ENCODE results near the gene ADO. TPM values are rescaled to one million over a fixed set of nuclear protein-coding genes. Genes with fewer than 3 reads are reported as not detected.

ADO gene
- total and polyA plus RNA-seq, 2 of the 13 experiments (the other 11 are each of a cell fraction or from before 2014, with no cell fraction given): 8.9 to 15.9 TPM

GRCh38 chr10:62817766-62818425 lies 13.4 kb downstream of the ADO start (continued):
- TF ChIP-seq SP4 (CRISPR knock-in tag; IDR thresholded peaks at IDR 0.05) (peak; percentile 29; the same call in 1 of the 2 replicates), ZNF451 (CRISPR knock-in tag; IDR thresholded peaks at IDR 0.05) (no peak), KDM5B (CRISPR knock-in tag; IDR thresholded peaks at IDR 0.05; ENCODE audit: borderline replicate concordance) (0 out of 2 replicates have a peak, but pooled peaks have one; percentile 42), IRF2 (CRISPR knock-in tag; IDR thresholded peaks at IDR 0.05) (peak; percentile 47; the same call in 1 of the 2 replicates), MED8 (CRISPR knock-in tag; IDR thresholded peaks at IDR 0.05; ENCODE audit: insufficient replicate concordance) (no peak), ZNF598 (CRISPR knock-in tag; IDR thresholded peaks at IDR 0.05; ENCODE audit: borderline replicate concordance) (no peak), ATRX (CRISPR knock-in tag; IDR thresholded peaks at IDR 0.05; ENCODE audit: borderline replicate concordance) (no peak), ELF1 (CRISPR knock-in tag; IDR thresholded peaks at IDR 0.05) (no peak), ZBED4 (CRISPR knock-in tag; IDR thresholded peaks at IDR 0.05; ENCODE audit: borderline replicate concordance) (peak; percentile 87), ZNF460 (CRISPR knock-in tag; IDR thresholded peaks at IDR 0.05; ENCODE audit: borderline replicate concordance) (no peak), PREB (CRISPR knock-in tag; IDR thresholded peaks at IDR 0.05) (no peak), TEF (CRISPR knock-in tag; IDR thresholded peaks at IDR 0.05) (no peak), ZNF205 (CRISPR knock-in tag; IDR thresholded peaks at IDR 0.05) (peak; percentile 43; the same call in 1 of the 2 replicates), HNF4A (CRISPR knock-in tag; IDR thresholded peaks at IDR 0.05) (no peak), JUND (CRISPR knock-in tag; IDR thresholded peaks at IDR 0.05) (peak; percentile 49; the same call in 1 of the 2 replicates), HDAC1 (CRISPR knock-in tag; IDR thresholded peaks at IDR 0.05) (peak; percentile 38; the same call in 1 of the 2 replicates), SPEN (CRISPR knock-in tag; IDR thresholded peaks at IDR 0.05; ENCODE audit: low read depth) (peak; percentile 60; the same call in 1 of the 2 replicates), MED1 (CRISPR knock-in tag; IDR thresholded peaks at IDR 0.05) (0 out of 2 replicates have a peak, but pooled peaks have one; percentile 31), ZNF777 (CRISPR knock-in tag; IDR thresholded peaks at IDR 0.05) (0 out of 2 replicates have a peak, but pooled peaks have one; percentile 28)
- TF ChIP-seq, protein P1, sequence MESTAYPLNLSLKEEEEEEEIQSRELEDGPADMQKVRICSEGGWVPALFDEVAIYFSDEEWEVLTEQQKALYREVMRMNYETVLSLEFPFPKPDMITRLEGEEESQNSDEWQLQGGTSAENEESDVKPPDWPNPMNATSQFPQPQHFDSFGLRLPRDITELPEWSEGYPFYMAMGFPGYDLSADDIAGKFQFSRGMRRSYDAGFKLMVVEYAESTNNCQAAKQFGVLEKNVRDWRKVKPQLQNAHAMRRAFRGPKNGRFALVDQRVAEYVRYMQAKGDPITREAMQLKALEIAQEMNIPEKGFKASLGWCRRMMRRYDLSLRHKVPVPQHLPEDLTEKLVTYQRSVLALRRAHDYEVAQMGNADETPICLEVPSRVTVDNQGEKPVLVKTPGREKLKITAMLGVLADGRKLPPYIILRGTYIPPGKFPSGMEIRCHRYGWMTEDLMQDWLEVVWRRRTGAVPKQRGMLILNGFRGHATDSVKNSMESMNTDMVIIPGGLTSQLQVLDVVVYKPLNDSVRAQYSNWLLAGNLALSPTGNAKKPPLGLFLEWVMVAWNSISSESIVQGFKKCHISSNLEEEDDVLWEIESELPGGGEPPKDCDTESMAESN (CRISPR knock-in tag; conservative IDR thresholded peaks at IDR 0.05): peak; percentile 75
- TF ChIP-seq, protein P2, sequence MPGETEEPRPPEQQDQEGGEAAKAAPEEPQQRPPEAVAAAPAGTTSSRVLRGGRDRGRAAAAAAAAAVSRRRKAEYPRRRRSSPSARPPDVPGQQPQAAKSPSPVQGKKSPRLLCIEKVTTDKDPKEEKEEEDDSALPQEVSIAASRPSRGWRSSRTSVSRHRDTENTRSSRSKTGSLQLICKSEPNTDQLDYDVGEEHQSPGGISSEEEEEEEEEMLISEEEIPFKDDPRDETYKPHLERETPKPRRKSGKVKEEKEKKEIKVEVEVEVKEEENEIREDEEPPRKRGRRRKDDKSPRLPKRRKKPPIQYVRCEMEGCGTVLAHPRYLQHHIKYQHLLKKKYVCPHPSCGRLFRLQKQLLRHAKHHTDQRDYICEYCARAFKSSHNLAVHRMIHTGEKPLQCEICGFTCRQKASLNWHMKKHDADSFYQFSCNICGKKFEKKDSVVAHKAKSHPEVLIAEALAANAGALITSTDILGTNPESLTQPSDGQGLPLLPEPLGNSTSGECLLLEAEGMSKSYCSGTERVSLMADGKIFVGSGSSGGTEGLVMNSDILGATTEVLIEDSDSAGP (CRISPR knock-in tag; IDR thresholded peaks at IDR 0.05; ENCODE audit: borderline replicate concordance): peak; percentile 72
